GM18951 (cell line): Measurements from ENCODE around the gene EMC9.

ENCODE experiments used
- POLR2A ChIP-seq: IDR thresholded peaks from 4 replicates; pipeline ENCODE4 v1.6.1; 2011; ENCODE audit warnings: mild to moderate bottlenecking; ENCODE audit not compliant: insufficient read length, insufficient read depth; ENCODE audit errors: extremely low read depth
- in situ Hi-C: fragments of 300-500 bp; cut with MboI; formaldehyde crosslinking; loops from one replicate; pipeline ENCODE4 v1.12.0; 2022; ENCODE audit warnings: low sequenced_read_pairs, mixed read lengths, inconsistent platforms; ENCODE audit not compliant: unreplicated experiment

The EMC9 gene

GRCh38 chr14:24150567-24150966, 9.2 kb upstream of the EMC9 start:
- in situ Hi-C loops: no loop called here
- no peak for TF ChIP-seq POLR2A

- in situ Hi-C loops: no loop called here
- no peak for TF ChIP-seq POLR2A
Observed at GRCh38 chr14:24150061-24150460, 8.7 kb upstream of the EMC9 start.

- in situ Hi-C loops: no loop called here
- TF ChIP-seq POLR2A: no peak
Observed at GRCh38 chr14:24149302-24149969, 8.0 kb upstream of the EMC9 start.

- no peak for TF ChIP-seq POLR2A
- in situ Hi-C loops: no loop called here
Observed at GRCh38 chr14:24147761-24148428, 6.5 kb upstream of the EMC9 start.

GRCh38 chr14:24146978-24147760, 5.8 kb upstream of the EMC9 start, which contains the start of gene RNF31:
Gene RNF31 (plus strand): TSS chr14:24147498. CDS start chr14:24147699, 201 bp downstream.
- in situ Hi-C loops: no loop called here
- peak; percentile 73 for TF ChIP-seq POLR2A

- peak; percentile 83 for TF ChIP-seq POLR2A
- in situ Hi-C loops: no loop called here
Observed at GRCh38 chr14:24146453-24146977, 5.1 kb upstream of the EMC9 start, which contains the start of gene PSME2. Gene PSME2 (minus strand): TSS chr14:24146610. CDS start chr14:24146581, 29 bp downstream.

GRCh38 chr14:24145690-24146452, 4.5 kb upstream of the EMC9 start:
- in situ Hi-C loops: no loop called here
- no peak for TF ChIP-seq POLR2A

GRCh38 chr14:24145219-24145618, 3.8 kb upstream of the EMC9 start:
- in situ Hi-C loops: no loop called here
- no peak for TF ChIP-seq POLR2A

GRCh38 chr14:24144451-24144850, 3.1 kb upstream of the EMC9 start:
- in situ Hi-C loops: no loop called here

GRCh38 chr14:24143511-24143910, 2.1 kb upstream of the EMC9 start:
- no peak for TF ChIP-seq POLR2A
- in situ Hi-C loops: no loop called here

More at GRCh38 chr14:24144451-24144850, 3.1 kb upstream of the EMC9 start:
- no peak for TF ChIP-seq POLR2A

- peak; percentile 9 for TF ChIP-seq POLR2A
- in situ Hi-C loops: no loop called here
Observed at GRCh38 chr14:24139272-24139934, 2.0 kb downstream of the EMC9 start.
